ENCODE data around the gene C3orf20. TPM values are rescaled to one million over a fixed set of nuclear protein-coding genes. Genes with fewer than 3 reads are reported as not detected.

The C3orf20 gene
- total and polyA plus RNA-seq, 9 of the 15 experiments (the other 6 are each of a cell fraction or from before 2014, with no cell fraction given): 0.04 TPM; not detected in 8

DNA sequence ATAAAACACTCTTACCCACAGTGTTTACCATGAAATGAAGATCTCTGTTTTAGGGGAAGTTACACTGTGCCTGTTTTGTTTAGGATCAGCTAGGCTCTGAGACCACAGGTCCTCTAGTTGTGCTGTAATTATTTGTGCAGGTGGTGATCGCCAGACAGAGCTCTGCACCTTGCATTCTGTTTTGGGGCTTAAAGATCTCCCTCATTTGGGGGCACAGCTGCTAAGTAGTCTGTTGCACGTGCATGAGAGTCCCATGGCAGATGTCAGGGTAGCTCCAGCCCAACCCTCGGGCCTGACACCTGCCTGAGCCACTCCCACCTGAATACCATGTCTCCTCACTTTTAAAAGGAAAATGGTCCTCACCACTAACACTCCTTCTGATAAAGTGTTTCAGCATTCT is 12.4 kb downstream of the C3orf20 start:
- no peak for FAIRE-seq
- Histone ChIP-seq H2AFZ (ENCODE audit: low read depth, low read length) (no peak overlapping the region), H3K4me3 (no peak overlapping the region), H3K27ac (ENCODE audit: extremely low read depth, low read depth, low read length) (no peak overlapping the region), H3K79me2 (ENCODE audit: control insufficient read depth, insufficient read depth, low read length) (no peaks in the 10 kb centered on the region), H3K9me3 (replicated peaks; ENCODE audit: control insufficient read depth, insufficient read depth, low read depth, low read length) (no peaks in the 10 kb centered on the region), H3K36me3 (ENCODE audit: control insufficient read depth, insufficient read depth, low read length) (no peaks in the 10 kb centered on the region), H4K20me1 (replicated peaks; ENCODE audit: control insufficient read depth, insufficient read depth, low read length) (0 out of 2 replicates have a peak, but pooled peaks cover 5% of the 10 kb centered on the region), H3K4me1 (replicated peaks in 1 of 2; ENCODE audit: control insufficient read depth in 2 of 2, insufficient read depth in 2 of 2, low read length in 2 of 2) (no peaks in the 10 kb centered on the region), H3K9me1 (ENCODE audit: control insufficient read depth, insufficient read depth, low read length) (no peaks in the 10 kb centered on the region), H3K9ac (ENCODE audit: insufficient read depth in 1 of 2, low read depth in 2 of 2, low read length in 2 of 2) (no peak overlapping the region), H3K4me2 (ENCODE audit: insufficient read depth, low read length) (no peak overlapping the region), H3K27me3 (ENCODE audit: control insufficient read depth in 2 of 2, insufficient read depth in 2 of 2, low read length in 2 of 2) (peaks cover 37 to 53% of the 10 kb centered on the region in 2 experiments)
- BruUV-seq (replicated peaks): no TSS peak
- ATAC-seq: no peak
- WGBS (ENCODE audit: insufficient coverage, low coverage, missing lambda C conversion rate): 0% methylated on average over 3 of the region's 3 CpGs
- ChIA-PET CTCF (ENCODE audit: low intra/inter-chr PET ratio) (no interaction called here), POLR2A (interaction anchor here (2.1 kb wide), 1 partner anchor 19 kb away, joined by 9 read pairs; no protein-coding TSS in a partner anchor)
- TF ChIP-seq ZNF695 (CRISPR knock-in tag; IDR thresholded peaks at IDR 0.05): no peak
- TF ChIP-seq TRIM24 (IDR thresholded peaks at IDR 0.05): no peak
- TF ChIP-seq RBM25 (IDR thresholded peaks at IDR 0.05; ENCODE audit: low read depth, low read length, severe bottlenecking): no peak
- TF ChIP-seq CBX2 (IDR thresholded peaks at IDR 0.05; ENCODE audit: insufficient read depth, low read length, poor library complexity, severe bottlenecking): no peak
- no peak for TF ChIP-seq SMARCE1 (IDR thresholded peaks at IDR 0.05)
- TF ChIP-seq TAF7 (tag; IDR thresholded peaks at IDR 0.05): no peak
- TF ChIP-seq, protein P1, sequence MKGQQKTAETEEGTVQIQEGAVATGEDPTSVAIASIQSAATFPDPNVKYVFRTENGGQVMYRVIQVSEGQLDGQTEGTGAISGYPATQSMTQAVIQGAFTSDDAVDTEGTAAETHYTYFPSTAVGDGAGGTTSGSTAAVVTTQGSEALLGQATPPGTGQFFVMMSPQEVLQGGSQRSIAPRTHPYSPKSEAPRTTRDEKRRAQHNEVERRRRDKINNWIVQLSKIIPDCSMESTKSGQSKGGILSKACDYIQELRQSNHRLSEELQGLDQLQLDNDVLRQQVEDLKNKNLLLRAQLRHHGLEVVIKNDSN (CRISPR knock-in tag; IDR thresholded peaks at IDR 0.05): no peak
- TF ChIP-seq SAFB (IDR thresholded peaks at IDR 0.05; ENCODE audit: borderline replicate concordance, low read depth, low read length): no peak
- TF ChIP-seq POLR3A (IDR thresholded peaks at IDR 0.05; ENCODE audit: borderline replicate concordance, extremely low read depth, insufficient read depth, insufficient read length): no peak
- TF ChIP-seq SREBF2 (CRISPR knock-in tag; IDR thresholded peaks at IDR 0.05): no peak
- no peak for TF ChIP-seq PHB (CRISPR knock-in tag; IDR thresholded peaks at IDR 0.05)
- no peak for TF ChIP-seq SNIP1 (IDR thresholded peaks at IDR 0.05; ENCODE audit: low read depth)
- TF ChIP-seq, protein P2, sequence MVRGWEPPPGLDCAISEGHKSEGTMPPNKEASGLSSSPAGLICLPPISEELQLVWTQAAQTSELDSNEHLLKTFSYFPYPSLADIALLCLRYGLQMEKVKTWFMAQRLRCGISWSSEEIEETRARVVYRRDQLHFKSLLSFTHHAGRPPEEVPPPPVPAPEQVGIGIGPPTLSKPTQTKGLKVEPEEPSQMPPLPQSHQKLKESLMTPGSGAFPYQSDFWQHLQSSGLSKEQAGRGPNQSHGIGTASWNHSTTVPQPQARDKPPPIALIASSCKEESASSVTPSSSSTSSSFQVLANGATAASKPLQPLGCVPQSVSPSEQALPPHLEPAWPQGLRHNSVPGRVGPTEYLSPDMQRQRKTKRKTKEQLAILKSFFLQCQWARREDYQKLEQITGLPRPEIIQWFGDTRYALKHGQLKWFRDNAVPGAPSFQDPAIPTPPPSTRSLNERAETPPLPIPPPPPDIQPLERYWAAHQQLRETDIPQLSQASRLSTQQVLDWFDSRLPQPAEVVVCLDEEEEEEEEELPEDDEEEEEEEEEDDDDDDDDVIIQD (CRISPR knock-in tag; IDR thresholded peaks at IDR 0.05): no peak
- no peak for TF ChIP-seq SMARCB1 (IDR thresholded peaks at IDR 0.05; ENCODE audit: insufficient read length, low read depth)
- in situ Hi-C loops (cut with MboI): no loop called here
- intact Hi-C loops (cut with micrococcal nuclease): no loop called here
- DNase-seq (ENCODE audit: extremely low read depth in 1 of 4, low spot score in 3 of 4): peak in 1 of 4 experiments; percentile 4
